Mesendoderm (in vitro differentiated cells): Measurements from ENCODE around the gene UBE3D.

Experiments
- DNase-seq: peaks from one replicate; pipeline ENCODE4 v3.0.0; 2013
- H2AK5ac ChIP-seq: 2 replicates; pipeline ENCODE4 v1.6.1; 2013; ENCODE audit warnings: low read length, inconsistent platforms
- H2BK120ac ChIP-seq: 2 replicates; pipeline ENCODE4 v1.6.1; 2013; ENCODE audit warnings: low read depth, mild to moderate bottlenecking, low read length, moderate library complexity, mixed read lengths
- H2BK15ac ChIP-seq: replicated peaks from 2 replicates; pipeline ENCODE4 v1.6.1; 2013; ENCODE audit warnings: low read depth, mild to moderate bottlenecking, moderate library complexity
- H2BK5ac ChIP-seq: 2 replicates; pipeline ENCODE4 v1.6.1; 2013; ENCODE audit warnings: low read length, inconsistent platforms
- H3K18ac ChIP-seq: 2 replicates; pipeline ENCODE4 v1.6.1; 2013; ENCODE audit warnings: mild to moderate bottlenecking, low read length, mixed read lengths
- H3K23ac ChIP-seq: one replicate; pipeline ENCODE4 v1.6.1; 2013; ENCODE audit warnings: low read length
- H3K27ac ChIP-seq: 2 replicates; pipeline ENCODE4 v1.5.1; 2013; ENCODE audit warnings: low read depth, mild to moderate bottlenecking, inconsistent platforms, low read length, moderate library complexity
- H3K27me3 ChIP-seq: 2 replicates; pipeline ENCODE4 v1.6.1; 2013; ENCODE audit warnings: low read length, control low read depth, mild to moderate bottlenecking, inconsistent platforms; ENCODE audit not compliant: insufficient read depth, poor library complexity
- H3K36me3 ChIP-seq: 2 replicates; pipeline ENCODE4 v1.6.1; 2013; ENCODE audit warnings: low read length, inconsistent platforms; ENCODE audit not compliant: control insufficient read depth, insufficient read depth
- H3K4ac ChIP-seq: one replicate; pipeline ENCODE4 v1.6.1; 2013; ENCODE audit warnings: low read depth, mild to moderate bottlenecking, low read length, moderate library complexity
- H3K4me1 ChIP-seq: 2 replicates; pipeline ENCODE4 v1.6.1; 2013; ENCODE audit warnings: low read depth, low read length, inconsistent platforms; ENCODE audit not compliant: control insufficient read depth
- H3K4me2 ChIP-seq: 2 replicates; pipeline ENCODE4 v1.6.1; 2013; ENCODE audit warnings: low read length
- H3K4me3 ChIP-seq: 2 replicates; pipeline ENCODE4 v1.5.1; 2013; ENCODE audit warnings: mild to moderate bottlenecking, low read length
- H3K56ac ChIP-seq: one replicate; pipeline ENCODE4 v1.6.1; 2013; ENCODE audit warnings: low read length
- H3K79me1 ChIP-seq: 2 replicates; pipeline ENCODE4 v1.6.1; 2013; ENCODE audit warnings: low read length, inconsistent platforms
- H3K79me2 ChIP-seq: 2 replicates; pipeline ENCODE4 v1.6.1; 2013; ENCODE audit warnings: mild to moderate bottlenecking, low read length; ENCODE audit not compliant: control insufficient read depth, insufficient read depth
- H3K9ac ChIP-seq: 2 replicates; pipeline ENCODE4 v1.6.1; 2013; ENCODE audit warnings: low read length, inconsistent platforms
- H4K5ac ChIP-seq: one replicate; pipeline ENCODE4 v1.6.1; 2013; ENCODE audit warnings: low read length
- H4K8ac ChIP-seq: one replicate; pipeline ENCODE4 v1.6.1; 2013; ENCODE audit warnings: low read depth, mild to moderate bottlenecking, control low read depth, low read length, moderate library complexity
- WGBS: extraction: QIAGEN DNeasy Blood & Tissue Kit; methylation state at CpG from one replicate; pipeline ENCODE4 v1.1.7; 2013; ENCODE audit warnings: low lambda C conversion rate, missing lambda C conversion rate; ENCODE audit not compliant: insufficient coverage; ENCODE audit errors: extremely low coverage; 5-methylcytosine and 5-hydroxymethylcytosine counted together

Gene UBE3D

DNA sequence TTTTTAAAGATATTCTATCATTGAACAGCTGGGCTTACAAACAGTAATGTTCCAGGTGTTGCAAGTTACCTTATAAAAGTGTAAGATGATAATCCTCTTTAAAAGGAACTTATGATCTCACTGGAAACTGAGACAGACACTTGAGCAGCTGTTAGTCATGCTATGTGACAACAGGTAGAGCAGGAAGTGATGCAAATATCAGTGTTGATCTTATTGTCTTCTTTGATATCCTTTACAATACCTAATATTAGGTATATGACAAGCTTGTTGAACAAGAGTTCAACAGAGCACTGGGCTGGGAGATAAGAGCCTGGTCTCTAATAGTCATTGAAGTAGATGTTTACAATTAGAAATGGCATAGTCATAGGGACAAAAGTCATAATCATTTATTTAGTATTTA, 150.0 kb downstream of the UBE3D start:
- no peaks in the 10 kb centered on the region for H3K4me1 ChIP-seq
- no peak overlapping the region for H3K27ac ChIP-seq
- H3K36me3 ChIP-seq: peaks cover 1% of the 10 kb centered on the region
- H2BK120ac ChIP-seq: no peak overlapping the region
- no peaks in the 10 kb centered on the region for H3K27me3 ChIP-seq
- H3K4me3 ChIP-seq: no peak overlapping the region
- no peak overlapping the region for H3K18ac ChIP-seq
- H3K79me2 ChIP-seq: no peaks in the 10 kb centered on the region
- no peaks in the 10 kb centered on the region for H3K79me1 ChIP-seq
- DNase-seq: no peak
- no peak overlapping the region for H3K9ac ChIP-seq
- no peak overlapping the region for H2AK5ac ChIP-seq
- H2BK15ac ChIP-seq: no peak overlapping the region
- no peak overlapping the region for H3K23ac ChIP-seq
- H4K8ac ChIP-seq: no peak overlapping the region
- no peak overlapping the region for H3K56ac ChIP-seq
- H3K4me2 ChIP-seq: no peak overlapping the region
- no peak overlapping the region for H3K4ac ChIP-seq
- H4K5ac ChIP-seq: no peak overlapping the region
- no peak overlapping the region for H2BK5ac ChIP-seq

DNA sequence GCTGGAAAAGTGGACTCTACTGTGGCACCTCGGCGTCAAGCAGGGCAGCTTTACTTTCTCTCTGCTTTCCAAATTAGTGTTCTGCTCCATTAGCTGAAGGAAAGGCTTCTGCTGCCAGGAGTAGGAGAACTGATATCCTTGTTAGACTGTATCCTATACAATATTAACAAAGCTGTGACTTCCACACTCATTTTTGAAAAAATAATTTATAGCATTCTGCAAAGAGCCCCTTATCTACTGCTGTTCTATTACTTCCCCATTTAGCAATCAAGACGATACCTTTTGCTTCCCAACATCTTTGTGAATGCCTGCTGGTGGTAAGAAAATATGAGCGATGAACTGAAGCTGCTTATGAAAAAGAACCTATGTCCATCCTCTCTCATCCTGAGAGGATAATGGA, 151.1 kb downstream of the UBE3D start:
- Histone ChIP-seq H3K4me1 (no peaks in the 10 kb centered on the region), H3K79me2 (no peaks in the 10 kb centered on the region), H3K27me3 (no peaks in the 10 kb centered on the region), H3K27ac (no peak overlapping the region), H4K8ac (no peak overlapping the region), H3K36me3 (peaks cover 1% of the 10 kb centered on the region), H3K9ac (no peak overlapping the region), H4K5ac (no peak overlapping the region), H3K4ac (no peak overlapping the region), H3K23ac (no peak overlapping the region), H3K18ac (no peak overlapping the region), H3K4me3 (no peak overlapping the region), H3K56ac (no peak overlapping the region), H3K4me2 (no peak overlapping the region), H2BK15ac (no peak overlapping the region), H3K79me1 (no peaks in the 10 kb centered on the region), H2AK5ac (no peak overlapping the region), H2BK120ac (no peak overlapping the region), H2BK5ac (no peak overlapping the region)
- DNase-seq: no peak
- WGBS: no CpG with 5 or more reads among the region's 4 CpGs

DNA sequence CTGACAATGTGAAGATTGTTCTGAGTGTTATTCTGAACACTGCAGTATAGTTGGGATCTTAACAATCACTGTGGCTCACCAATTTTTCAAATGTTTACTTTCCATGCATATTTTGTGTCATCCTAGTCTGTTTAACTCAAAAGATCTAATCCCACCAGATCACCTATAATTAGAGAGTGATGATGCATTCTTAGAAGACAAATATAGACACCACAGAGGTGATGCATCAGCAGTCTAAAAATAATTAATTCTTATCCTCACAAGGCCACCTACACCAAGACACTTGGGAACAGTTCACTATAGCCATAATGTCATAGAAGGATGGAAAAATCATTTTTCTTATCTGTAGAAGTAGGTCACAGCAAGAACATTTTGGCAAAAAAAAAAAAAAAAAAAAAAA, 154.8 kb downstream of the UBE3D start:
- Histone ChIP-seq H3K4ac (no peak overlapping the region), H3K27ac (no peak overlapping the region), H3K4me2 (no peak overlapping the region), H3K9ac (no peak overlapping the region), H2AK5ac (no peak overlapping the region), H2BK120ac (no peak overlapping the region), H3K27me3 (no peaks in the 10 kb centered on the region), H3K56ac (no peak overlapping the region), H3K4me1 (no peaks in the 10 kb centered on the region), H3K23ac (no peak overlapping the region), H3K79me2 (no peaks in the 10 kb centered on the region), H2BK5ac (no peak overlapping the region), H3K36me3 (peaks cover 1% of the 10 kb centered on the region), H4K8ac (no peak overlapping the region), H3K79me1 (no peaks in the 10 kb centered on the region), H2BK15ac (no peak overlapping the region), H3K18ac (no peak overlapping the region), H3K4me3 (no peak overlapping the region), H4K5ac (no peak overlapping the region)
- DNase-seq: no peak

DNA sequence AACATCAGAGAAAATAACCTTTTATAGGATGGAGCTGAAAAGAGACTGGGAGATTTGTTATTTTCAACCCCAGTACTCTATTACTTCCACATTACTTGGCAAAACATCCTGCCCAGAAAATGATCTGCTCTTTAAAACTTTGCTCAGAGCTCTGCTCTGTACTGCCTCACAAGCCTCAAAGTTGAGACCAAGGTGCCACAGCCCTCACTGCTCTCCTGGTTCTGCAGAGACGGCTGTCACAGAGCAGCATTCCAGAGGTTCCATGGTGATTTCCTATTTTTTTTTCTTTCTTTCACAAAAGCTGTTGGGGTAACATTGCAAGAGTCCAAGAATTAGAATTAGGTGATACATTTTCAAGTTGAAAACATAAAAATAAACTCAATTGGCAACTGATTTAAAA, 155.2 kb downstream of the UBE3D start:
- Histone ChIP-seq H3K27me3 (no peaks in the 10 kb centered on the region), H2BK15ac (no peak overlapping the region), H3K27ac (no peak overlapping the region), H3K79me2 (no peaks in the 10 kb centered on the region), H2BK120ac (no peak overlapping the region), H2BK5ac (no peak overlapping the region), H3K36me3 (peaks cover 1% of the 10 kb centered on the region), H3K56ac (no peak overlapping the region), H3K4me3 (no peak overlapping the region), H3K4me2 (no peak overlapping the region), H3K18ac (no peak overlapping the region), H4K8ac (no peak overlapping the region), H4K5ac (no peak overlapping the region), H3K4ac (no peak overlapping the region), H3K9ac (no peak overlapping the region), H3K79me1 (no peaks in the 10 kb centered on the region), H2AK5ac (no peak overlapping the region), H3K4me1 (no peaks in the 10 kb centered on the region), H3K23ac (no peak overlapping the region)
- no peak for DNase-seq
- WGBS: no CpG with 5 or more reads among the region's 1 CpG

DNA sequence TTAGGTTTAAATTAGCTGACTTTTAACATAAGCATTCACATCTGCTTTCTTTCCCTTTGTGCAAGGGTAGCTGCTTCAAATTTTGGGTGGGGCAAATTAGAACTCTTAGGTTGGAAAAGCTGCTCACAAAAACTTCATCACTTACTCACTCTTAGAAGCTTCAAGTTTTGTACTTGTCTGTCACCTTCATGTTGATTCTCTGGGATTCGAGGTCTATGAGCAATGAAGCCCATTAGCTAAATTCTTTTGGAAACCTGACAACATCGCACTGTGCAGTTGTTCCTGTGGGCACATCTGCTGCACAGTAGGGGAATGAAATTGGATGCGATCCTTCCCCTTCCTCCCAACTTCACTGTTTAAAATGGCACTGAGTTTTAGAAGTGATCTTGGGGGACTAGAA, 156.1 kb downstream of the UBE3D start:
- WGBS: no CpG with 5 or more reads among the region's 3 CpGs
- no peak overlapping the region for H3K4ac ChIP-seq
- no peak overlapping the region for H3K18ac ChIP-seq
- H3K79me1 ChIP-seq: no peaks in the 10 kb centered on the region
- H3K27ac ChIP-seq: no peak overlapping the region
- no peak overlapping the region for H3K4me3 ChIP-seq
- no peak overlapping the region for H2BK120ac ChIP-seq
- DNase-seq: no peak
- H2AK5ac ChIP-seq: no peak overlapping the region
- H3K4me2 ChIP-seq: no peak overlapping the region
- no peak overlapping the region for H3K56ac ChIP-seq
- H3K9ac ChIP-seq: no peak overlapping the region
- no peaks in the 10 kb centered on the region for H3K79me2 ChIP-seq
- H2BK15ac ChIP-seq: no peak overlapping the region
- no peak overlapping the region for H2BK5ac ChIP-seq
- no peaks in the 10 kb centered on the region for H3K27me3 ChIP-seq
- H4K5ac ChIP-seq: no peak overlapping the region
- H3K4me1 ChIP-seq: no peaks in the 10 kb centered on the region
- no peak overlapping the region for H4K8ac ChIP-seq
- no peak overlapping the region for H3K23ac ChIP-seq
- peaks cover 1% of the 10 kb centered on the region for H3K36me3 ChIP-seq

DNA sequence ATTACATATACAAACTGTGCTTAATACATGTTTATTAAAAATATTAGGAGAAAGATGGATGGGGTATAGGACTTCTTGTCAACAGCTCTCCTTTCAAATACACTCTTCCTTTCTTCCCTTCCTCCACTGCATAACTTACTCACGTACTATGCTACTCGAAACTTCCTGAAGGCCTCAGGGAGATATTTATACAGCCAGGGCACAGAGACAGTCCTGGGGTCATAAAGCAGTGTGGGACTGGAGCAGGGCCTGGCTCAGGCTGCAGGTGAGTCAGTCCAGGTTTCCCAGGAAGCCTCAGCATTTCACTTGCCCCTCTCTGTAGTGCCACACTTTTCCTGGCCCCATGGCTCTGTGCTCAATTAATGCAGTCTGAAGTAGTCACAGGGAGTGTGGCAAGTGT, 157.0 kb downstream of the UBE3D start:
- Histone ChIP-seq H3K4me2 (no peak overlapping the region), H3K4me1 (no peaks in the 10 kb centered on the region), H3K27ac (no peak overlapping the region), H3K27me3 (no peaks in the 10 kb centered on the region), H3K18ac (no peak overlapping the region), H4K5ac (no peak overlapping the region), H2BK15ac (no peak overlapping the region), H3K79me2 (no peaks in the 10 kb centered on the region), H3K56ac (no peak overlapping the region), H3K4ac (no peak overlapping the region), H2AK5ac (no peak overlapping the region), H3K79me1 (no peaks in the 10 kb centered on the region), H4K8ac (no peak overlapping the region), H2BK5ac (no peak overlapping the region), H3K4me3 (no peak overlapping the region), H3K23ac (no peak overlapping the region), H3K36me3 (no peaks in the 10 kb centered on the region), H3K9ac (no peak overlapping the region), H2BK120ac (no peak overlapping the region)
- no peak for DNase-seq
- WGBS: no CpG with 5 or more reads among the region's 2 CpGs
